ENCODE measurements around the gene TRAF2.

The TRAF2 gene

DNA sequence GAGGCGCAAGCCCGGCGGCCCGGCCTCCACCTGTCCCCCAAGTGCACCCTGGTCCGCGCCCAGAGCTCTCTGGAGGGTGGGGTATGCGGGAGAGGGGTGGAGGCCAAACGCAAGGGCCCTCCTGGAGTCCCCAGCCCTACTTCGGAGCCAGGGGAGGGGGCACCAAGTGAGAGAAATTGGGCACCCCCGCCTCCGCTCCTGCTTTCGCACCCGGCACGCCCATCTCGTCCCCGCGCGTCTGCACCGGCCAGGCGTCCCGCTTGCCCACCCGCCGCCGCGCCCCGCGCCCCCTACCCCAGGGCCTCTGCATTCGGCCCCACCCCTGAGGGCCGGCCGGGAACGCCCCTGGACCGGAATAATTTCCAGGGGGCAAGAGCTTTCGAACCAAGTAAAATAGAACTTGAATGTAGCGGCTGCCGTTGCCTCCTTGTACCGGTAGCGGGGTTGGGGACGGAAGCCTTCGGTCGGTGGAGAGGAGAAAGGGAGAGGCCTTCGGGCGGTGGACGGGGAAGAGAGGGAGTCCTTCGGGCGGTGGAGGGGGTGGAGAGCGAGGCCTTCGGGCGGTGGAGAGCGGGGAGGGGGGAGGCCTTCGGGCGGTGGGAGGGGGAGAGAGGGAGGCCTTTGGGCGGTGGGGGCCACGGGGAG lies 37.8 kb upstream of the TRAF2 start:
- H3K79me2 ChIP-seq (ENCODE audit: insufficient read depth, low read depth), result no peaks in the 10 kb centered on the region
- H3K4me1 ChIP-seq (ENCODE audit: low read depth, poor library complexity, severe bottlenecking), result peaks cover 9% of the 10 kb centered on the region
- H4K20me1 ChIP-seq (ENCODE audit: insufficient read depth), result no peaks in the 10 kb centered on the region
- no peak overlapping the region for H3K4me3 ChIP-seq (IDR thresholded peaks at IDR 0.05; ENCODE audit: insufficient read depth, low read depth, low read length)
- H2AFZ ChIP-seq (ENCODE audit: low read depth), result peak overlapping the region; percentile 45
- H3K27ac ChIP-seq, result peak overlapping the region; percentile 44; the same call in 1 of the 2 replicates
- peak overlapping the region; percentile 55; the same call in 1 of the 2 replicates for H3K9ac ChIP-seq
- H3K4me2 ChIP-seq, result peak overlapping the region; percentile 76
- no peaks in the 10 kb centered on the region for H3K27me3 ChIP-seq (ENCODE audit: insufficient read depth, low read depth)
- no peaks in the 10 kb centered on the region for H3K36me3 ChIP-seq (ENCODE audit: insufficient read depth)
- TF ChIP-seq, protein P1, sequence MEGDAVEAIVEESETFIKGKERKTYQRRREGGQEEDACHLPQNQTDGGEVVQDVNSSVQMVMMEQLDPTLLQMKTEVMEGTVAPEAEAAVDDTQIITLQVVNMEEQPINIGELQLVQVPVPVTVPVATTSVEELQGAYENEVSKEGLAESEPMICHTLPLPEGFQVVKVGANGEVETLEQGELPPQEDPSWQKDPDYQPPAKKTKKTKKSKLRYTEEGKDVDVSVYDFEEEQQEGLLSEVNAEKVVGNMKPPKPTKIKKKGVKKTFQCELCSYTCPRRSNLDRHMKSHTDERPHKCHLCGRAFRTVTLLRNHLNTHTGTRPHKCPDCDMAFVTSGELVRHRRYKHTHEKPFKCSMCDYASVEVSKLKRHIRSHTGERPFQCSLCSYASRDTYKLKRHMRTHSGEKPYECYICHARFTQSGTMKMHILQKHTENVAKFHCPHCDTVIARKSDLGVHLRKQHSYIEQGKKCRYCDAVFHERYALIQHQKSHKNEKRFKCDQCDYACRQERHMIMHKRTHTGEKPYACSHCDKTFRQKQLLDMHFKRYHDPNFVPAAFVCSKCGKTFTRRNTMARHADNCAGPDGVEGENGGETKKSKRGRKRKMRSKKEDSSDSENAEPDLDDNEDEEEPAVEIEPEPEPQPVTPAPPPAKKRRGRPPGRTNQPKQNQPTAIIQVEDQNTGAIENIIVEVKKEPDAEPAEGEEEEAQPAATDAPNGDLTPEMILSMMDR (conservative IDR thresholded peaks at IDR 0.05; ENCODE audit: low read depth, low read length), result no peak

- Histone ChIP-seq H3K27me3 (ENCODE audit: insufficient read depth, low read depth) (no peaks in the 10 kb centered on the region), H3K4me3 (IDR thresholded peaks at IDR 0.05; ENCODE audit: insufficient read depth, low read depth, low read length) (no peak within 1 kb of the TSS), H3K9ac (peak within 1 kb of the TSS; percentile 55; the same call in 1 of the 2 replicates), H3K79me2 (ENCODE audit: insufficient read depth, low read depth) (no peaks in the 10 kb centered on the region), H3K36me3 (ENCODE audit: insufficient read depth) (no peaks in the 10 kb centered on the region), H4K20me1 (ENCODE audit: insufficient read depth) (no peaks in the 10 kb centered on the region), H3K27ac (peak within 1 kb of the TSS; percentile 44; the same call in 1 of the 2 replicates), H3K4me2 (peak within 1 kb of the TSS; percentile 85), H2AFZ (ENCODE audit: low read depth) (peak within 1 kb of the TSS; percentile 77), H3K4me1 (ENCODE audit: low read depth, poor library complexity, severe bottlenecking) (peaks cover 2% of the 10 kb centered on the region)
- TF ChIP-seq, protein P1 (conservative IDR thresholded peaks at IDR 0.05; ENCODE audit: low read depth, low read length), result no peak
Measured at GRCh38 chr9:136849038-136849959, 37.0 kb upstream of the TRAF2 start, which contains the start of gene PHPT1. Gene PHPT1 (plus strand): TSS chr9:136849409. CDS start chr9:136849431, 22 bp downstream.

DNA sequence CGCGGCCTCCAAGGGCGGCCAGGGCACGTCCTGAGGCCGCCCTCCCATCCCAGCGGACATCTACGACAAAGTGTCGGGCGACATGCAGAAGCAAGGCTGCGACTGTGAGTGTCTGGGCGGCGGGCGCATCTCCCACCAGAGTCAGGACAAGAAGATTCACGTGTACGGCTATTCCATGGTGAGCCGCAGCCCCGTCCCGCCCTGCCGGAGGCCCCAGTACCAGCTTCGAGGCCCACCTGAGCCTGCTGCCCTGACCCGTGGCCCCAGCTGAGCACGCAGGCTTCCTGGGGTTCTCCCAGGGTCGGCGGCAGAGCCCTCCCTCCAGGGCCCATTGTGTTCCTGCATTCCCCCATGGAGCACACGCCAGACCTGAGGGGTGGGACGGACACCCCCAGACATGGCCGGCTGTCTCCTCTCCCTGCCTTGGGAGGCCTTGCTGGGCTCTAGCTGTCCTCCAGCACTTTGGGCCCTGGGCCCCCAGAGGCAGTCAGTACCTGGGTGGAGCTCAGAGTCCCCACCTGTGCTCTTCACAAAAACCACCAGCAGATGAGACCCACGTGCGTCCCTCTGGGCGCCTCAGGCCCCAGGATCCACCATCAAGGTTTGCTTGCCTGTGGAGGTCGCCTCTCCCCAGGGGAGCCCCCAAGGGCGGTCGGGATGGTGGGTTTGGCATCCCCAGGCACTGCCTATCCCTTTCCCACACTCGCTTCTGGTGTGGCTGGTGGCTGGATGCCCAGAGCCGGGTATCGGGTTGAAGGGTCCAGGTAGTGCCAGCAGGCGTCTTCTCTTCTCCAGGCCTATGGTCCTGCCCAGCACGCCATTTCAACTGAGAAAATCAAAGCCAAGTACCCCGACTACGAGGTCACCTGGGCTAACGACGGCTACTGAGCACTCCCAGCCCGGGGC lies 36.1 kb upstream of the TRAF2 start:
- no peaks in the 10 kb centered on the region for H3K36me3 ChIP-seq (ENCODE audit: insufficient read depth)
- H3K79me2 ChIP-seq (ENCODE audit: insufficient read depth, low read depth), result no peaks in the 10 kb centered on the region
- no peak overlapping the region; the same call in 1 of the 2 replicates for H3K9ac ChIP-seq
- H2AFZ ChIP-seq (ENCODE audit: low read depth), result no peak overlapping the region
- no peaks in the 10 kb centered on the region for H3K27me3 ChIP-seq (ENCODE audit: insufficient read depth, low read depth)
- no peaks in the 10 kb centered on the region for H4K20me1 ChIP-seq (ENCODE audit: insufficient read depth)
- H3K4me1 ChIP-seq (ENCODE audit: low read depth, poor library complexity, severe bottlenecking), result peaks cover 2% of the 10 kb centered on the region
- no peak overlapping the region for H3K27ac ChIP-seq
- TF ChIP-seq, protein P1 (conservative IDR thresholded peaks at IDR 0.05; ENCODE audit: low read depth, low read length), result no peak
- H3K4me2 ChIP-seq, result peak overlapping the region; percentile 85
- no peak overlapping the region for H3K4me3 ChIP-seq (IDR thresholded peaks at IDR 0.05; ENCODE audit: insufficient read depth, low read depth, low read length)
